ENCODE data around the gene NAA15.
A peak's percentile ranks its signal among the peaks of the same experiment; 100 is the strongest.
"Not testable (repeated sequence)": the region's sequence is repeated elsewhere in the genome, so short reads cannot be mapped to it uniquely, and the experiment has no call there.

NAA15 gene

DNA sequence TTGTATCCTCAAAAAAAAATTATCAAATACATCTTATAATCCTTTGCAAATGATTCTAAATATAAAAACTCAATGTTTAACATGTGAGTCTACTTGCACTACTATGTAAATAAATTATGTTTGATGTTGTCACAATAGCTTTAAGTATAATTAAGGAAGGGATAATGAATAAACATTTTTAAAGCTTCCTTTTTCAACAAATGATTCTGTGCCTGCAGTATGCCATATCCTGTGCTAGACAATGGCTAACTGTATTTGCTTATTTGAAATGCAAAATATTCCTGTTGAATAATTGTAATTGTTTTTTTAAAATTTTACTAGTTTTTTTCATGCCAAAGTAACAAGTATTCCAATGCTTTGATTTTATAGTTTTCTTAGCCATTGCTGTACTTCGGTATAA, 60.0 kb downstream of the NAA15 start:
- DNase-seq (ENCODE audit: low read depth in 2 of 2) = no peak

GRCh38 chr4:139367421-139368090, 66.3 kb downstream of the NAA15 start:
- DNase-seq (ENCODE audit: low read depth in 2 of 2) = no peak

DNA sequence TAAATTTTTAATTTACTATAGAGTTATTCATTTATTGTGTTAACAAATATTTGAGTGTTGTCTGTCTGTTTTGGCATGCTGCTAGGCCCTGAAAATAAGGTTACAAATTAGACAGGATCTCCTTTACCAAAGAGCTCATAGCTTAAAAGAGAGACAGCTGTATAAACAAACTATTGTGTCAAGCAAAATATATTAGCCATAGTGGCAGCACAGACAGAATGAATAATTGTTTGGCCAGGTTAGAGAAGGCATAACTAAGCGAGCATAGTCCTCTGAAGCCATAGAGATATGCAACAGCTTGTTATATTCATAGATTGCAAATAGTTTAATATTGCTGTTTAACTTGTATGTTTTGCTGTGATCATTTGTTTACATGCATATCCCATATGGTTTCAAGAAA, 67.7 kb downstream of the NAA15 start:
- DNase-seq (ENCODE audit: low read depth in 2 of 2) = no peak

DNA sequence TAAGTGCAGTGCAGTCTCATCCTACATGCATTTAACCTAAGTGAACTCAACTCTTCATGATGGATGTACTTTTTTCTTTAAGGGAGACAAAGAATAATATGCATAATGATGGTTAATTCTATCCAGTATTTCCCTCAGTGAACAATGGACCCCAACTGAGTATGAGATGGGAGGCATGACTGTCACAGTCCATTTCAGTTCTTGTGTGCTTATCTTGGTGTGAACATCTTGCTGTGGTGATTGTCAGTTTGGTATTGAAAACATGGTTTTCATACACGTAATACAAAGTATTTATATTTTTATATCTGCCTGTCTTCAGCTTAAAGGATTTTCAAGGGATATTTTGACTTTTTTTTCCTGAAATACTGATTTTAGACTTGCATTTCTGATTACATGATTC, 72.9 kb downstream of the NAA15 start:
- DNase-seq (ENCODE audit: low read depth in 2 of 2) = no peak

DNA sequence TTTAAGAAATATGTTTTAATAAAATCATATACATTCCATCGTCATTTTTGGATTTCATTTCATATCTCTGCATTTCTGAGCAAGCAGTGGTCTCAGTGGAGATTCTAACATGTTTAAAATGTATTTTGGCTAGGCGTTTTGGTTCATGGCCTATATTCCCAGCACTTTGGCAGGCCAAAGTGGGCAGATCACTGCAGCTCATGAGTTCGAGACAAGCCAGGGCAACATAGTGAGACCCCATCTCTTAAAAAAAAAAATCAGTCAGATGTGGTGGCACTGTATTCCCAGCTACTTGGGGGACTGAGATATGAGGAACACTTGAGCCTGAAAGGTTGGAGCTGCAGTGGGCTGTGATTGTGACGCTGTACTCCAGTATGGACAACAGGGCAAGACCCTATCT, 85.1 kb downstream of the NAA15 start:
- no peak for DNase-seq (ENCODE audit: low read depth in 2 of 2)

GRCh38 chr4:139389102-139389501, 87.8 kb downstream of the NAA15 start:
- no peak for DNase-seq (ENCODE audit: low read depth in 2 of 2)

- DNase-seq (ENCODE audit: low read depth in 2 of 2) = no peak
Observed at GRCh38 chr4:139389991-139390390, 88.7 kb downstream of the NAA15 start.

GRCh38 chr4:139391731-139392130, 90.4 kb downstream of the NAA15 start:
- DNase-seq (ENCODE audit: low read depth in 2 of 2) = no peak

DNA sequence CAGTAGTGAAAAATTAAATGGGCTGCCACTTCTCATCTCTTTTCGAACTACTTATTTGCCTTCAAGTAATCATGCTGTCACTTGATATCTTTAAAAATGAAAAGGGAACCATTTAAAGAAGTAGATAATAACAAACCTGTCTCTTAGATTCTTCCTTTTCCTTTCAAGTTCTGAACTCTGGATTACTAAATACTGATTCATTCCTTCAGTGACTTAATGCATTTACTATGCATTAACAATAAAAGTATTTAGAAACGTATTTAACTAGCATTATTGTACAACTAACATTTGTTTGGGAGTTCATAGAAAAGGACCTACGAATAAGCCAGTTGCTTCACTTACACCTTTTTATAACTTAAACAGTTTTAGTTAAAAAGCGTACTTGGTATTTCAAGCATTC, 91.5 kb downstream of the NAA15 start:
- no peak for DNase-seq (ENCODE audit: low read depth in 2 of 2)

GRCh38 chr4:139401368-139401767, 100.1 kb downstream of the NAA15 start:
- no peak for DNase-seq (ENCODE audit: low read depth in 2 of 2)

- DNase-seq (ENCODE audit: low read depth in 2 of 2) = no peak
Observed at GRCh38 chr4:139402436-139402835, 101.1 kb downstream of the NAA15 start.

DNA sequence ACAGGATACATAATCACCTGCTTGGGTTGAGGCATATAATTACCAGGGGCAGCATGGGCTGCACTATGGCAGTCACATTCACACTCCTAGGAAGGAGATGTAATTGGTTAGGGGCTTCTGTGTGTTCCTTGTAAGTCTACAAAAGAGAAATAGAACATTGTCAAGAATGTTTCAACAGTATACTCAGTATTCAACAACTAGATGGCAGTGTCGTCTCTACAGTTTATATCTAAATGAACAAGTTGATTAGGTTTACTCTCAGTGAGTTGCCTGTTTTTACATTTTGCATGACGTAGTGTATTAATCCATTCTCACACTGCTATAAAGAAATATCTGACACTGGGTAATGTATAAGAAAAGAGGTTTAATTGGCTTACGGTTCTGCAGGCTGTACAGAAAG, 102.2 kb downstream of the NAA15 start:
- DNase-seq (ENCODE audit: low read depth in 2 of 2) = no peak

DNA sequence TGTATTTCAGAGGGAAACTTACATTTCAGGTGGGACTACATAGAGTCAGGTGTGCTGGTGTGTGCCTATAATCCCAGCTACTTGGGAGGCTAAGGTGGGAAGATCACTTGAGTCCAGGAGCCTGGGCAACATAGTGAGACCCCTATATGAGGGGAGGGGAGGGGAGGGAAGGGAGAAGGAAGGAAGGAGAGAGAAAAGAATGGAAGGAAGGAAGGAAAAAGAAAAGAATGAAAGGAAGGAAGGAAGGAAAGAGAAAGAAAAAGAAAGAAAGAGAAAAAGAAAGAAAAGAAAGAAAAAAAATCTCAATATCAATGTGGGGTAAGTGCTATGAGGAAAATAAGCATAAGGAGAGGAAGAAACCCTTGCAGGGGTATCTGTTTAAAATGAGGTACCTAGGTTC, 109.0 kb downstream of the NAA15 start:
- DNase-seq (ENCODE audit: low read depth in 2 of 2) = no peak

DNA sequence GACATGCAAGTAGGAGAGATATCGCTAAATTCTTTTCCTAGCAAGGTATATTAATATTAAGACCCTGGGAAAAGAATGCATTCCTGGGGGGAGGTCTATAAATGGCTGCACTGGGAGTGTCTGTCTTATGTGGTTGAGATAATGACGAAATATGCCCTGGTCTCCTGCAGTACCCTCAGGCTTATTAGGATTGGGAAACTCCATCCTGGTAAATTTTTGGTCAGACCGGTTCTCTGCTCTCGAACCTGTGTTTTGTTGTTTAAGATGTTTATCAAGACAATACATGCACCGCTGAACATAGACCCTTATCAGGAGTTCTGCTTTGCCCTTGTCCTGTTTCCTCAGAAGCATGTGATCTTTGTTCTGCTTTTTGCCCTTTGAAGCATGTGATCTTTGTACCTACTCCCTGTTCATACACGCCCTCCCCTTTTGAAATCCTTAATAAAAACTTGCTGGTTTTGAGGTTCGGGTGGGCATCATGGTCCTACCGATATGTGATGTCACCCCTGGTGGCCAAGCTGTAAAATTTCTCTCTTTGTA, 113.4 kb downstream of the NAA15 start:
- DNase-seq (ENCODE audit: low read depth in 2 of 2) = not testable (repeated sequence)

- DNase-seq (ENCODE audit: low read depth in 2 of 2) = peak in 1 of 2 donors; percentile 4
Observed at GRCh38 chr4:139416073-139416673, 114.9 kb downstream of the NAA15 start.

DNA sequence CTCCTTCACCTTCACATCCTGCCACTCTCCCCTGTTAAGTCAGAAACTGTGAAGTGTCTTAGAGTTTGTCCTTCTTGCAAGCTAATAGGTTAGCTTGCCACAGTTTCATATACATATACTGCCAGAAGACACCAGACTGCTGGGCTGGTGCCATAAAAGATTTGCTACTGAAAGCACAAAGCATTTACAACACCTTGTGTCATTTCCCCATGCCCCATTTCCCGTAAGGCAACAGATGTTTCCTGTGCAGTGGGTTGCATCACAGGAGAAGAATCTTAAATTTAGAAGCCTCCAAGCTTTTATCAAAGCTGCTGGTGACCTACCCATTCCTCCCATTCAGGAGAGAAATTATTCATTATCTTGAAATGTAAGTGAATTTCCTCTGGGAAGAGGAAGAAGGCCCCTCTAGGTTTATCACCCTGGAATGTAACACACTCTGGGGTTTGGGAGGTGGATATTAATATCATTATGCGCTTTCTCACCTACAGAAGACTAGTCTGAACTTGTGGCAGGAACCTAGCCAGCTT, 118.1 kb downstream of the NAA15 start:
- DNase-seq (ENCODE audit: low read depth in 2 of 2) = no peak

GRCh38 chr4:139420652-139421051, 119.3 kb downstream of the NAA15 start:
- no peak for DNase-seq (ENCODE audit: low read depth in 2 of 2)

DNA sequence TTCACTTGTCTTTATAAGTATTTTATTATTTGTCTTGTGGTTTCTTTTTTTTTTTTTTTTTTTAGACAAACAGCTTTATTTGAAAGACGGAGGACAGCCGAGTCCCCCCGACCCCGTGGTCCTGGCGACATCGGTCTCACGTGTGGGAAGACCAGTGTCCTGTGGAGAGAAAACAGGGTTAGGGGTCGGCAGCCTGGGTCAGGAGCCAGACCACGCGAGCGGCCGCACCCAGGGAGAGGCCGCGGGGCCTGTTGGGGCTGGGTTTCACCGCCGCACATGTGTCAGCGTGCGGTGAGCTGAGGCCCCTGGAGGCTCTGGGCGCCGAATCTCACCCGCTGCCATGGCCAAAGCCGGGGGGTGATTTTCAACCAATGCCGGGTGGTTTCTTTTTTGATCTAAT, 134.8 kb downstream of the NAA15 start:
- DNase-seq (ENCODE audit: low read depth in 2 of 2) = no peak

DNA sequence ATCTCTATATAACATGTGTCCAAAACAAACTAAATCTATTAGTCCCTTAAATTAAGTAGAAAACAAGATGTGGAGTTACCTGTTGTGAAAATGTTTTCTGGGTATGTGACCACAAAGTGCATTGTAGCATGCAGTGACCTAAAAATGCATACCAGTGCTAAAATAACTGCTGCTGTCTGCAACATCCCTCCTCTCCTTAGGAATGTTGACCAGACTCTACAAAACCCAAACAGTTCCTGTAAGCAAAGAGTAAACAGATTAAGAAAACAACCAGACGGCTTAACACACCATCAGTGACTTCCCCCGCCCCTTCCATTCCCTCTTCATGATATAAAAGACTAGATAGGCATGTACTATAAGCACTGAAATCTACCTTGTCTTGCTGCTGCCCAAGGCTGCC, 136.8 kb downstream of the NAA15 start:
- no peak for DNase-seq (ENCODE audit: low read depth in 2 of 2)

DNA sequence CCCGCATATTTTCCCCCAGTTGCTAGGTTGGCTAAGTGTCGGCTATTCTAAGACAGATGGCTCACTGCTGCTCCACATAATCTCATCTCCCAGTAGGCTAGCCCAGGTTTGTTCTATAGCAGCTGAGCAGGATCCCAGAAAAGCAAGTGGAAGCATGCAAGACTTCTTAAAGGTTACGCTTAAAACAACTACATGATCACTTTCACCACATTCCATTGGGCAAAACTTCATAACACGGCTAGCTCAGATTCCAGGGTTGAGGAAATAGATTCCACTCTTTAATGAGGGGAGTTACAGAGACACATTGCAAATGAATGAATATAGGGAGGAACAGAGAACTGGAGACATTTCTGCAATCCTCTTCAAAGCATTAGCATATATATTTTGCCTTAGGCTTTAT, 139.7 kb downstream of the NAA15 start:
- DNase-seq (ENCODE audit: low read depth in 2 of 2) = no peak

DNA sequence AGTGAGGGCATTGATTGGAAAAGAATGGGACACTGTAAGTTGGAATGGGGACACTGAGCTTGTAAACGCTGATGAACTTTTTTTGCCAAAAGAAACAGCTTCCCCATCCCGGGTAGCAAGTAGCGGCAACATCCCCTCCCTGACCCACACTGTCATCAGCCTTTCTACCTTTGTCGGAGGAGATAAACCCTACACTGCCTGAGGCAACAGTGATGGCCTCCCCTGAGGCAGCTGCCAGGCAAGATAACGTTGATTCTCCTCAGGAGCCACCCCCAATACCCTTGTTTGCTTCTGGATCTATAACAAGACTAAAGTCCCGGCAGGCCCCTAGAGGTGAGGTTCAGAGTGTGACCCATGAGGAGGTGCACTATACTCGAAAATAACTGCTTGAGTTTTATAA, 142.4 kb downstream of the NAA15 start:
- DNase-seq (ENCODE audit: low read depth in 2 of 2) = no peak

- not testable (repeated sequence) for DNase-seq (ENCODE audit: low read depth in 2 of 2)
Observed at GRCh38 chr4:139444881-139445280, 143.6 kb downstream of the NAA15 start.

GRCh38 chr4:139447078-139447477, 145.8 kb downstream of the NAA15 start:
- DNase-seq (ENCODE audit: low read depth in 2 of 2) = not testable (repeated sequence)

Measured in stimulated activated CD4-positive, alpha-beta T cell treated with anti-CD3 and anti-CD28 coated beads, Interleukin-15, amount 100 ng/mL, for 48 hours (primary cell).